WTC11 (cell line): ENCODE data around the gene CRACR2A. TPM values are rescaled to one million over a fixed set of nuclear protein-coding genes. Genes with fewer than 3 reads are reported as not detected.
A peak's percentile ranks its signal among the peaks of the same experiment; 100 is the strongest.

Source experiments
- ATAC-seq: fragments of 200-7000 bp; cut with Tn5 transposase; 2 replicates; pipeline ENCODE4 v1.10.0; 2021; ENCODE audit warnings: mild to moderate bottlenecking, moderate library complexity
- CTCF ChIA-PET: fragments of 300-600 bp; sonication (Branson Sonifier 250); formaldehyde crosslinking; loops from one replicate; lab custom pipeline; 2021; ENCODE audit warnings: antibody characterized with exemption; lab: Charles Lee
- POLR2A ChIA-PET: fragments of 350-600 bp; sonication (Branson Sonifier 250); formaldehyde crosslinking; loops from one replicate; lab custom pipeline; 2021; ENCODE audit warnings: antibody characterized with exemption; lab: Charles Lee
- DNase-seq: peaks from one replicate; pipeline ENCODE4 v3.0.0; 2021; ENCODE audit warnings: low spot score
- H3K27ac Mint-ChIP-seq: 2 replicates; pipeline ENCODE4 v1.8.0; 2021; ENCODE audit warnings: mixed read lengths
- H3K27me3 Mint-ChIP-seq: 2 replicates; pipeline ENCODE4 v1.8.0; 2021; ENCODE audit warnings: low read depth, mild to moderate bottlenecking, moderate library complexity, mixed read lengths
- H3K36me3 Mint-ChIP-seq: 2 replicates; pipeline ENCODE4 v1.8.0; 2021; ENCODE audit warnings: mixed read lengths
- H3K4me1 Mint-ChIP-seq: 2 replicates; pipeline ENCODE4 v1.8.0; 2022; ENCODE audit warnings: mixed read lengths
- H3K4me3 Mint-ChIP-seq: 2 replicates; pipeline ENCODE4 v1.8.0; 2021; ENCODE audit warnings: mild to moderate bottlenecking, moderate library complexity, mixed read lengths
- H3K9me3 Mint-ChIP-seq: 2 replicates; pipeline ENCODE4 v1.8.0; 2021; ENCODE audit warnings: mixed read lengths
- ELF4 ChIP-seq: sonication (generic); formaldehyde crosslinking; IDR thresholded peaks from 2 replicates; pipeline ENCODE4 v1.8.1; 2022; ENCODE audit warnings: low read depth, mild to moderate bottlenecking, moderate library complexity, missing genetic modification reagents
- ETV6 ChIP-seq: sonication (generic); formaldehyde crosslinking; IDR thresholded peaks from 2 replicates; pipeline ENCODE4 v1.8.1; 2022; ENCODE audit warnings: mild to moderate bottlenecking, missing genetic modification reagents
- FOXJ3 ChIP-seq: sonication (generic); formaldehyde crosslinking; IDR thresholded peaks from 2 replicates; pipeline ENCODE4 v1.9.0; 2021; ENCODE audit warnings: missing genetic modification reagents, mild to moderate bottlenecking, borderline replicate concordance
- GABPB1 ChIP-seq: sonication (generic); formaldehyde crosslinking; IDR thresholded peaks from 2 replicates; pipeline ENCODE4 v1.8.1; 2023; ENCODE audit warnings: mild to moderate bottlenecking, missing genetic modification reagents
- GTF2I ChIP-seq: fragments of 250-450 bp; sonication (Bioruptor Pico); conservative IDR thresholded peaks from 2 replicates; pipeline ENCODE4 v1.4.0; 2021; ENCODE audit warnings: mild to moderate bottlenecking
- IRF1 ChIP-seq: sonication (generic); formaldehyde crosslinking; IDR thresholded peaks from 2 replicates; pipeline ENCODE4 v1.8.0; 2023; ENCODE audit warnings: missing genetic modification reagents
- JAZF1 ChIP-seq: fragments of 250-450 bp; sonication (Bioruptor Pico); IDR thresholded peaks from 2 replicates; pipeline ENCODE4 v1.9.0; 2021; ENCODE audit warnings: moderate library complexity, mild to moderate bottlenecking, inconsistent platforms
- MYBL2 ChIP-seq: sonication (generic); formaldehyde crosslinking; IDR thresholded peaks from 2 replicates; pipeline ENCODE4 v1.8.1; 2023; ENCODE audit warnings: mild to moderate bottlenecking, moderate library complexity, missing genetic modification reagents
- NFATC4 ChIP-seq: fragments of 250-450 bp; sonication (Bioruptor Pico); IDR thresholded peaks from 2 replicates; pipeline ENCODE4 v1.9.0; 2021; ENCODE audit warnings: mild to moderate bottlenecking
- NR1H2 ChIP-seq: sonication (generic); formaldehyde crosslinking; IDR thresholded peaks from 2 replicates; pipeline ENCODE4 v1.9.0; 2021; ENCODE audit warnings: mild to moderate bottlenecking, moderate library complexity, missing genetic modification reagents
- SOX15 ChIP-seq: fragments of 250-450 bp; sonication (Bioruptor Pico); IDR thresholded peaks from 2 replicates; pipeline ENCODE4 v1.9.0; 2021; ENCODE audit warnings: mild to moderate bottlenecking
- TP53 ChIP-seq: sonication (generic); formaldehyde crosslinking; IDR thresholded peaks from 2 replicates; pipeline ENCODE4 v1.8.1; 2023; ENCODE audit warnings: mild to moderate bottlenecking, missing genetic modification reagents
- ZBTB21 ChIP-seq: sonication (generic); formaldehyde crosslinking; IDR thresholded peaks from 2 replicates; pipeline ENCODE4 v1.8.1; 2023; ENCODE audit warnings: mild to moderate bottlenecking, missing genetic modification reagents, borderline replicate concordance
- ZNF138 ChIP-seq: sonication (generic); formaldehyde crosslinking; conservative IDR thresholded peaks from 2 replicates; pipeline ENCODE4 v1.8.1; 2022; ENCODE audit warnings: mild to moderate bottlenecking, moderate library complexity, missing genetic modification reagents
- ZNF317 ChIP-seq: sonication (generic); formaldehyde crosslinking; IDR thresholded peaks from 2 replicates; pipeline ENCODE4 v1.8.1; 2023; ENCODE audit warnings: low read depth, mild to moderate bottlenecking, moderate library complexity, missing genetic modification reagents, borderline replicate concordance
- ZNF396 ChIP-seq: fragments of 250-450 bp; sonication (Bioruptor Pico); IDR thresholded peaks from 2 replicates; pipeline ENCODE4 v1.8.0; 2021; ENCODE audit warnings: mild to moderate bottlenecking, moderate library complexity, borderline replicate concordance
- ZNF423 ChIP-seq: fragments of 250-450 bp; sonication (Bioruptor Pico); IDR thresholded peaks from 2 replicates; pipeline ENCODE4 v2.1.2; 2022; ENCODE audit warnings: mild to moderate bottlenecking, moderate library complexity
- ZNF425 ChIP-seq: fragments of 250-450 bp; sonication (Bioruptor Pico); conservative IDR thresholded peaks from 2 replicates; pipeline ENCODE4 v1.9.0; 2021; ENCODE audit warnings: mild to moderate bottlenecking
- total RNA-seq: library from RNA; stranded (reverse); gene quantifications from 3 replicates; pipeline ENCODE4 v1.2.3, GENCODE V29; 2021
- TF ChIP-seq, protein P1 (sequence below): sonication (generic); formaldehyde crosslinking; IDR thresholded peaks from 2 replicates; pipeline ENCODE4 v1.8.1; 2023; ENCODE audit warnings: mild to moderate bottlenecking, missing genetic modification reagents, moderate library complexity
- TF ChIP-seq, protein P2 (sequence below): sonication (generic); formaldehyde crosslinking; IDR thresholded peaks from 2 replicates; pipeline ENCODE4 v1.8.0; 2022; ENCODE audit warnings: mild to moderate bottlenecking, missing genetic modification reagents

CRACR2A gene
- total RNA-seq, 1 experiment from 2014 or later: 2.6 TPM

DNA sequence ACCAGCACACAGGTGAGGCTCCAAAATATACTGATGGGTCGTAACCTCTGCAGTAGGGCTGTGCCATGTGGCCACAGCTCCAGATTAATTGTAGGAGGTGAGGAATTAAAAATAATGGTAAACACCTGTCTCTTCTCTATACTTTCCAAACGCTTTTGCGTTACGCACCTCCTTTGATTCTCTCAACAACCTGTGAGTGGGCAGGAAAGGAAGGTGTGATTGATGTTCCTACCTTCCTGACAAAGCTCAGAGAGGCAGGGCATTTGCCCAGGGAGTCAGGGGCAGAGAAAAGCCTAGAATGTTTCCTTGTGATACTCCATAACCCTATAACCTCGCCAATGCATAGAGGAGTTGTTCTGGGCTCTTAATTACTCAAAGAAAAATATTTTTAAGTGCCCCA lies 137.0 kb downstream of the CRACR2A start:
- CTCF ChIA-PET: interaction anchor here (1.0 to 1.4 kb wide), 2 partner anchors 118 to 315 kb away, joined by 3 read pairs; no protein-coding TSS in a partner anchor

DNA sequence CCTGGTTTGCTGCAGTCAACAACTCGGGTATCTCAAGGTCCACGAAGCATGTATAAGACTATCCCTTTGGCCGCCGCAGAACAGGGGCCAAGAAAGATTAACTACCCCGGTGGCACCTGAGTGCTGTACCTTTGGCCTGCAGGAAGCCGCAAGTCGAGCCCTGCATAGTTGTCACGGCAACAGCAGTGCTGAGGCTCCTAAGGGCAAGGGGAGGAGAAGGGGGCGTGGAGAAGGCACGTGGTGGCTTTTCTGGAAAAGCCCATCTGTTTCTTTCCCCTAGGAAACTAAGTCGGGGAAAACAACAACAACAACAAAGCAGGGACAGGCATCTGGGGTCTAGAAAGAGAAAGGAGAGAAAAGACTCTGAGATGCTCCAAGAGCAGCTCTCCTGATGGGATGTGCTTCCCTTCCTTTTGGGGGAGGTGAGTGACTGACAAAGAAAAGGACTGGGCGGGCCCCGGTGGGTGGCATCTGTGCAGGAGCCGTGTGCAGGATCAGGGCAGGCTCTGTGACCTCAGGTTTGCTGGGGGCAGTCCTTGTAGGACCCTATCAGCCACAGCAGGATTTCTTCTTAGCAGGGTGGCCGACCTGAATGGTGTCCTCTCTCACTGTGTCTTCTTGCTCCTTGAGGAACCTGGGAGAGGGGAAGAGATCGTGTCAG lies 138.0 kb downstream of the CRACR2A start:
- peak; percentile 93 for ATAC-seq
- Mint-ChIP-seq H3K27me3 (no peaks in the 10 kb centered on the region; the same call in 1 of the 2 replicates), H3K9me3 (no peaks in the 10 kb centered on the region)
- POLR2A ChIA-PET: no interaction called here
- CTCF ChIA-PET: interaction anchor here (1.4 kb wide), 1 partner anchor 314 kb away, joined by 3 read pairs; no protein-coding TSS in a partner anchor
- no peak for TF ChIP-seq FOXJ3
- TF ChIP-seq, protein P1, sequence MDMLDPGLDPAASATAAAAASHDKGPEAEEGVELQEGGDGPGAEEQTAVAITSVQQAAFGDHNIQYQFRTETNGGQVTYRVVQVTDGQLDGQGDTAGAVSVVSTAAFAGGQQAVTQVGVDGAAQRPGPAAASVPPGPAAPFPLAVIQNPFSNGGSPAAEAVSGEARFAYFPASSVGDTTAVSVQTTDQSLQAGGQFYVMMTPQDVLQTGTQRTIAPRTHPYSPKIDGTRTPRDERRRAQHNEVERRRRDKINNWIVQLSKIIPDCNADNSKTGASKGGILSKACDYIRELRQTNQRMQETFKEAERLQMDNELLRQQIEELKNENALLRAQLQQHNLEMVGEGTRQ (CRISPR knock-in tag): peak; percentile 61
- TF ChIP-seq, all 79 proteins: peak for 1
- peak; percentile 40 for DNase-seq
- no peak overlapping the region for H3K4me3 Mint-ChIP-seq
- H3K36me3 Mint-ChIP-seq: no peaks in the 10 kb centered on the region
- peaks cover 9% of the 10 kb centered on the region for H3K4me1 Mint-ChIP-seq
- no peak overlapping the region for H3K27ac Mint-ChIP-seq

More for the DNA sequence above, 137.0 kb downstream of the CRACR2A start:
- Mint-ChIP-seq H3K4me3 (no peak overlapping the region), H3K9me3 (no peaks in the 10 kb centered on the region), H3K36me3 (no peaks in the 10 kb centered on the region), H3K4me1 (peaks cover 9% of the 10 kb centered on the region), H3K27me3 (no peaks in the 10 kb centered on the region; the same call in 1 of the 2 replicates), H3K27ac (no peak overlapping the region)
- POLR2A ChIA-PET: no interaction called here
- no peak for ATAC-seq
- no peak for DNase-seq
- TF ChIP-seq ETV6 (no peak), ZNF396 (CRISPR knock-in tag) (no peak), MYBL2 (CRISPR knock-in tag) (no peak), ZNF317 (CRISPR knock-in tag) (no peak), ZNF425 (no peak), GABPB1 (CRISPR knock-in tag) (no peak), NR1H2 (CRISPR knock-in tag) (no peak), IRF1 (CRISPR knock-in tag) (no peak), ZNF423 (CRISPR knock-in tag) (no peak), ZNF138 (CRISPR knock-in tag) (no peak)
- TF ChIP-seq, protein P2, sequence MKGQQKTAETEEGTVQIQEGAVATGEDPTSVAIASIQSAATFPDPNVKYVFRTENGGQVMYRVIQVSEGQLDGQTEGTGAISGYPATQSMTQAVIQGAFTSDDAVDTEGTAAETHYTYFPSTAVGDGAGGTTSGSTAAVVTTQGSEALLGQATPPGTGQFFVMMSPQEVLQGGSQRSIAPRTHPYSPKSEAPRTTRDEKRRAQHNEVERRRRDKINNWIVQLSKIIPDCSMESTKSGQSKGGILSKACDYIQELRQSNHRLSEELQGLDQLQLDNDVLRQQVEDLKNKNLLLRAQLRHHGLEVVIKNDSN (CRISPR knock-in tag): no peak

DNA sequence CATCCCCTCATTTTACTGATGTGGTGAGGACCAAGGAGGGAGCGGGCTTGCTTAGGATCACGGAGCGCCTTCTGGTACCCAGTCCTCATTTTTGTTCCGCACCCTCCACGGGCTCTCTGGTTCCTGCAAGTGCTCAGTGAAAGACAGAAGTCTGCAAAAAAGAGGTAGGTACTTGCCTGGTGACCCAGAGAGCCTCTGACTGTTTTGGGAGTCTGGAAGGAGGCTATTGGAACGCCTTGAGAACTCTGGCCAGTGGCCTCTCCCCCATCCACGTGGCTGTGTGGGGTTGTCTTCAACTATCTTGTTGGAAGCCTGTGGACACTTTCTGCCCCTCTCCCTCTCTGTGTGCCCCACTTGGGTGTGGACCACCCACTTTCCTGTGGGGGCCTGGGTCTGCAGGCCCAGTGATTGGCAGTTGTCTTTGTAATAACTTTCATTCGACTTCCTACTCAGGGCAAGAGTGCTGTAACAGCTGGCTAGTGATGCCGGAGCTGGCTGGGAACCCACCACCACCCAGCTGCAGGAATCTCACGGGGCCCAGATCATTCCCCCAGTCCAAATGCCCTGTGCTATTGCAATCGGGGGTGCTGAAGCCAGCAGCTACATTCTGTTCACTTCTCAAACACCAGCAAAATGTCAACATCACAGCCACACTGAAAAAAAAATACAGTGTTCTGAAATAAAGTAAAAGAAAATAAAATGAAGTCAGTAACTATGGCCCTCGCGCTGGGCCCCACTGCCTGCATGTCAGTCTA lies 139.1 kb downstream of the CRACR2A start:
- DNase-seq (no peak), ATAC-seq (no peak)
- CTCF ChIA-PET: no interaction called here
- POLR2A ChIA-PET: no interaction called here
- TF ChIP-seq ETV6 (no peak), NFATC4 (CRISPR knock-in tag) (no peak), ZBTB21 (CRISPR knock-in tag) (no peak), ZNF138 (CRISPR knock-in tag) (no peak), MYBL2 (CRISPR knock-in tag) (no peak), JAZF1 (CRISPR knock-in tag) (no peak), SOX15 (CRISPR knock-in tag) (no peak), GTF2I (CRISPR knock-in tag) (no peak), ZNF396 (CRISPR knock-in tag) (no peak), ZNF423 (CRISPR knock-in tag) (no peak), TP53 (CRISPR knock-in tag) (no peak), ELF4 (CRISPR knock-in tag) (no peak)
- H3K27me3 Mint-ChIP-seq: peaks cover 4% of the 10 kb centered on the region; the same call in 1 of the 2 replicates
- no peak overlapping the region for H3K27ac Mint-ChIP-seq
- H3K4me1 Mint-ChIP-seq: peaks cover 9% of the 10 kb centered on the region
- H3K4me3 Mint-ChIP-seq: no peak overlapping the region
- H3K9me3 Mint-ChIP-seq: no peaks in the 10 kb centered on the region
- H3K36me3 Mint-ChIP-seq: no peaks in the 10 kb centered on the region
